NCI-H748 treated with DMSO at 0.1 percent for 48 hours (cell line): ENCODE data around the gene KAT6B.
"Not testable (repeated sequence)": the region's sequence is repeated elsewhere in the genome, so short reads cannot be mapped to it uniquely, and the experiment has no call there.

Experiments
- DNase-seq: peaks from one replicate; lab custom pipeline; 2025; lab: John Stamatoyannopoulos, UW

Gene KAT6B

DNA sequence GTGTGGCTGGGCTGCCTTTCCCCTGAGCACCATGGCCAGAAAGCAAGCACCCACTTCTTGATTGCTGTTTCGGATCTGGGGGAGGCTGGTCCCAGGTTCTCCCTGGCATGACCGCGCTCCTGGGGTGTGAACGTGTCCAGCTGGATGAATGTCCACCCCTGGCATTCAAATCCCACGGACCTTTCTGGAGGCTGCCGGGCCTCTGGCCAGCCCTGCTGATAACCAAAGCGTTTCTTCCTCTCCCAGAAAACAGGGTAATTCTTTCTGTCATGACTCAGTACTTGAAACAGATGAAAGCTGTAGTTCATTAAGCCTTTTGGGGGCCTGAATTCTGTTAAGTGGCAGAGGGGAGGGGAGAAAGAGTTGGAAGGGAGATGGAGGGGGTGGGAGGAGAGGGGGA is 211.9 kb downstream of the KAT6B start:
- no peak for DNase-seq

DNA sequence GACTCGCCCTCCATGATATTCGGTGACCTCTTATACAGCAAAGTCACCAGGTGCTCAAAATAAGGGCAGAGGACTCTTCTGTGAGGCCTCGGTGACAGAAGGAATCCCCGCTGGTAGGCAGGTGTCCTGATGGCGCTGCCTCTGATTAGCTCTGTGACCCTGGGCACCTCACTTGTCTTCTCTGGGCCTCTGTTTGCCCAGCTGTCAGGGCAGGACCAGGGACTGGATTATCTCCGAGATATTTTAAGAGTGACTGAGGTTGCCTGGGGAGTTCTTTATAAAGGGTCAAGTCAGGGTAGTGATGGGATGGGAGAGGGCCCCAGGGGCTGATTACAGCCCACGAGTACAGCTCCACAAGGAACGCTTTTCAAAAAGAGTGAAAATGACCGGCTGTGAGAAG is 214.2 kb downstream of the KAT6B start:
- peak; percentile 72 for DNase-seq

DNA sequence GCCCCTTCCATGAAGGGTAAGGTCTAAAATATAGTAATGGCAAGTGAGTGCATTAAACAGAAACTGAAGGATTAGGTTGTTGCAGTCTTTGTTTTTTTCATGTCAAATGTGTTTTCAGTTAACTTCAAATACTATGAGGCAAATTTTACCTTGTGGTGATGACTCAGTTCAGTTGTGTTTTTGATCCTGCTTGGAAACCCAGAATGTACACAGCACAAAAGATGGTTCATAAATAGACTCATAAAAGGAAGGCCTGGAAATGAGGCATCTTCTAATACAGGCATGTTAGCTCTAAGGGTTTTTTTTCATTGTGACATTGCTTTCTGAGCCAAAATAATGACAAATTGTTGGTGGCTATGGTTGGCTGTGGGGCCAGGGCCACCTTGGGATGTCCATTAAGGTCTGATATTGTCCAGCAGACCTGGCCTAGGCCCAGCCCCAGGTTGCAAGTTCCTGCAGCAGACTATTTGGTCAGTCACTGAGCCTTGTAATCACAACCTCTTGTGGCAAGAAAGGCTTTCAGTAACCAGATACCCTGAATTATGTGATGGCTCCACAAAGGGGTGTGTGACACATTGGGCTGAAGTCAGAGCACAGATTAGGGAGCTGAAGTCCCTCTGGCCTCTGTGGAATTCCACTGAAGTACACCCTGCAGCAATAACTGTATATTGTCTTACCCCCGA is 216.0 kb downstream of the KAT6B start:
- DNase-seq, result no peak

DNA sequence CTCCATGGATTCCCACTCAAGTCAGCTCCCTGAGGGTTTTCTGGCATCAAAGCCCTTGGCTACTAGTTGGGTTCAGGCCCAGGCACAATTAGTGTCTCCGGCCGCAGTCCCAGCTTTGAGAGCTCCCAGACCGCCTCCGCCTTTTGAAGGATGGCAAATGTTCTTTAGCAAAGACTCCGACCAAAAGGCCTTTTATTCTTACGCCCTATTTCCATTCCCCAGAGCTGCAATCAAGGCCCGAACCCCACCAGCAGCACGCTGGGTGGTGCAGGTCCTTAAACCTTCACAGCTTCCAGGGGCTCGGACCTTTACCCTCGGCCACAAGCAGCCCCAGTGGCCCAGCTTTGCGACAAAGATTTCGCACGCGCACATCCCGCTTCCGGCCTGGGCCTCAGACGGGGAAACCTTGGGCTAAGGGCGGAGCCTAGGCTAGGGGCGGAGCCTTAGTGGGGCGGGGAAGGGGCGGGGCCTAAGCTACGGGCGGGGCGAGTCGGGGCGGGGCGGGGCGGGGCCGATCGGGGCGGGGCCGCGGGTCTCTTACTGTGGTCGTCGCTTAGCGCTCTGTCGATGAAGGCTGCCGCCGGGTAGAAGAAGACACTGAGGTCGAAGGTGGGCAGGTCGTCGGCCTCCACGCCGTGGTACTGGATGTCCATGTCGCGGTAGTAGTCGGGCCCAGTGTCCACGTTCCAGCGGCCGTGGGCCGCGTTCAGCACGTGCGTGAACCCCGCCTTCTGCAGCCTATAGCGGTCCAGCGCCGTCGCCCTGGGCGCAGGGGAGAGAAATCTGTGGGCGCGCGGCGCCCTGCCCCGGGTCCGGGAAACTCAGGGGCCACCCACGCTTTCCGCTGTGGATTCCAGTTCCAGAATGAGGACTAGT is 217.1 kb downstream of the KAT6B start:
- no peak for DNase-seq

- no peak for DNase-seq
These were observed 222.3 kb downstream of the KAT6B start for GRCh38 chr10:75048669-75049098.

DNA sequence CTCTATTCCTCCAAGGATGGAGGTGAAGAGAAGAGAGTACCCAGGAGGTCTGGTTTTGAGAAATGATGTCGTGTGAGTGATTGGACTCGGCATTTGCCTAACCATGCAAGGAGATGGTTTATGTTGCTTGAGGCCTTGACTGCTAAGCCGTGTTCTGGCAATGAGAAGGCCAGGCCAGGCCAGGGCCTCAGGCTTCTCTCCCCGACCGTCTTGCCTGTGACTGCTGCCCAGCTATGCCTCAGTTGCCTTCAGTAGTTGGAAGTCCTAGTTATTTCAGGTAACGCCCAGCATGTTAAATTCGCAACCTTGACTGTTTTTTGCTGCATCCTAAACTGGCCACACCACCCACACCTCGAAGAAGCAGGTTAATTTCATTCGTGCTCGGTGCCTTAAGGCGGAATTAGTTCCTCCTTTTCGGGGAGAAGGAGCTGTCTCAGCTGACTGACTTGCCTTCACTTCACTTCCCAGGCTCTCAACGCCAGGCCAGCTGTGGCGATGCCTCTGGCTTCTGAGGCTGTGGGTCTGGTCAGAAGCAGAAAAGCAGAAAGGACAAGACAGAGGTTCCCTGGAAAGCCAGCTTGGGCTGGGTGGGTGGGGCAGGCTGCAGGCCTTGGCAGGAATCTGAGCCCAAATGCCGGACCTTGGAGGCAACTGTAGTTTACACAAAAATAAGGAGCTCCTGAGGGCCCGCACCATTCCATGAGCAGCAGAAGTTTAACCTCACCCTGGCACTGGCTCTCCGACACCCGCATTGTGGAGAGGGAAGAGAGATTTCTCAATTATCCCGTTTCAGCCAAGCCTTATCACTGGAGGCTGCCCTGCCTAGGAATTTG is 223.1 kb downstream of the KAT6B start:
- no peak for DNase-seq

- DNase-seq, result no peak
These were observed 223.9 kb downstream of the KAT6B start for GRCh38 chr10:75050149-75050919.

GRCh38 chr10:75051308-75051707 is 224.9 kb downstream of the KAT6B start:
- no peak for DNase-seq

DNA sequence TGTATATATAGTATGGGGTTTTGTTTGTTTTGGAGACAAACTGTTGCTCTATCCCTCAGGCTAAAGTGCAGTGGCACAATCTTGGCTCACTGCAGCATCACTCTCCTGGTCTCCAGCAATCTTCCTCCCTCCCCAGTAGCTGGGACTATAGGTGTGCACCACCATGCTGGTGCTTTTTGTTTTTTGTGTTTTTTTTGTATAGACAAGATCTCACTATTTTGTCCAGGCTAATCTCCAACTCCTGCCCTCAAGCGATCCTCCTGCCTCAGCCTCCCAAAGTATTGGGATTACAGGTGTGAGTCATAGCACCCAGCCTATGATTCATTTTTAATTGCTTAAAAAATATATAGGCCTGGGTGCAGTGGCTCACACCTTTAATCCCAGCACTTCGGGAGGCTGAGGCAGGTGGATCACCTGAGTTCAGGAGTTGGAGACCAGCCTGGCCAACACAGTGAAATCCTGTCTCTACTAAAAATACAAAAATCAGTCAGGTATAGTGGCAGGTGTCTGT is 229.6 kb downstream of the KAT6B start:
- DNase-seq, result not testable (repeated sequence)

DNA sequence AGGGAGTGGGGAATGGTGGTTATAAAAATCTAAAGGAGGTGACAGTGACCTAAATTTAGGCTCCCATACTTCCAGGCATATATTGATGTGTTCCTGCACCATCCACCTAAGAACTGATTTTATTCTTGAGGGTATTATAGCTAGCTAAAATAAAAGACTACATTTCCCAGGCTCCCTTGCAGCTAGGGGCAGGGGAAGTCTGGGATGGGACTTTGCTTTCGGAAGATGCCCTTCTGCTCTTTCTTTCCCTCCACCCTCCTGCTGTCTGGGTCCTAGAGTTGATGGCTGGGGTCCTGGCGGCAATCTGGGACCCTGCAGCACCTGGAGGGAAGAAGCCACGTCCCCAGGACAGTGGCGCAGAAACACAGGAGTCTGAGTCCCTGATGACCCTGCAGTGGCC is 231.3 kb downstream of the KAT6B start:
- no peak for DNase-seq

DNA sequence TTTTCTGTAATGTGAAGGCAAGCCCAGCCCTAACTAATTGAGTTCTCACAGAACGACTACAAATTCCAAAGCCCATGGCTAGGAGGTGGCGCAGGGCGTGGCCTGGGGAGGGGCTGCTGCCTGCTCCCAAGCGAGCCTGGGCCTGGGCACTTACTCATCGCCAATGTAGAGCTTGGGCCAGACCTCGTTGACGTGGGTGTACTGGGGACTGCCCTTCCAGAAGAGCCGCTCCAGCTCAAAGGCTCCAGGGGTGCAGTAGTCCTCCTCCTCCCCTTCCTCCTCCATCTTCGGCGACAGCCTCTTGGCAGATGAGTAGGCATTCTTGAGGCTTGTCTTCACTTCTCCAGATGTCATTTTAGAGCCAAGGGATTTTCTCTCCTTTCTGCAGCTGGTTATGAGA is 231.8 kb downstream of the KAT6B start:
- no peak for DNase-seq

DNA sequence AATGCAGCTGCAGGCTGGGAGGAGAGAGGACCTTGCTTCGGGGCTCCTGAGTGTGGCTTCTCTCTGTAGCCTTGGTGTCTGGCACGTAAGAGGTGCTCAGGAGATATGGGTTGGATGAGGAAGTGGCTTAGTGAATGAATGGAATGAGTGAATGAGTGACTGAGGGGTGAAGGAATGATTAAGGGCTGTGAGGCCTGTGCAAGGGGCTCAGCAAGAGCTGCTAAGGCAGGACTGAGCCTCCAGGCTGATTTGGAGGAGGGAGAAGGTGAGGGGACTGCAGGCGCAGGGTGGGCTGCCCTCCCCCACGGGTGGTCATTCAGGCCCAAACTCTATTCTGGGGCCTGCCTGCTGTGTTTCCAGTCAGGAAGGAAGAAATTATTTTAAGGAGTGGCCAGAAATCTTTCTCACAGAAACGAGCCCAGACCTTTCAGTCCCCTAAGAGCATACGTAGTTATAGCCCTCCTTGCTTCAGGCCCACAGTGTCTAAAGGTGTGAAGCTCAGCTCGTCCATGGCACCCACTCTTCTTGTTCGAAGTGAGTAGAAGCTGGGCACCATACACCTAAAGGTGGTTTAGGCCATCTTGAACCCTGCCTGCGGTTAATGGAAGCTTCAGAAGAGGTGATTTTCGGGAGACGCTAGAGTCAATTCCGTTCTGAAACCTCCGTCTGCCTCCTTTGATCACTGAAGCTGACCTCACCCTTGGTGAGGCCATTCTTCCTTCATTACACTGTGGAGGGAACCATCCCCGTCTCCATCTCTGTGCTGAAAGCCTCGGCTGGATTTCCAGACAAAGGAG is 235.5 kb downstream of the KAT6B start:
- no peak for DNase-seq

GRCh38 chr10:75062506-75063299 is 236.3 kb downstream of the KAT6B start:
- DNase-seq, result no peak

- DNase-seq, result no peak
These were observed 237.2 kb downstream of the KAT6B start for GRCh38 chr10:75063461-75064230.

GRCh38 chr10:75065076-75065475 is 238.7 kb downstream of the KAT6B start:
- DNase-seq, result no peak

DNA sequence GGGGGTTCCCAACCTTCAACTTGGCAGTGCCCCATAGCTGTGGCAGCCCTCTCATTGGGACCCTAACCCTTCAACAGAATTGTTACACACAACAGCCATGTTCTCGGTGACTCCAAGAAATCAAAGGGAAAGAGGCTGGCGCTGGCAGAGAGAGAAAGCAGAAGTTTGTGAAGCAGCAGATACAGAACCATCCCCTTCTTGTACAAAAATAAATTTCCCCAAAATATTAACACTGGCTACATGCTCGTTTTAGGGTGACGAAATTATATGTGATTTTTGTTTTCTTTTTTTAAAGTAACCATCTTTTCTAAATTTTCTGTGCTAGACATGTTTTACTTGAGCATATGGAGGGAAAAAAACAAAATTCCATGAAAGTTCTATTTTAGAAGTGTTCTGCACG is 239.9 kb downstream of the KAT6B start:
- DNase-seq, result no peak

DNA sequence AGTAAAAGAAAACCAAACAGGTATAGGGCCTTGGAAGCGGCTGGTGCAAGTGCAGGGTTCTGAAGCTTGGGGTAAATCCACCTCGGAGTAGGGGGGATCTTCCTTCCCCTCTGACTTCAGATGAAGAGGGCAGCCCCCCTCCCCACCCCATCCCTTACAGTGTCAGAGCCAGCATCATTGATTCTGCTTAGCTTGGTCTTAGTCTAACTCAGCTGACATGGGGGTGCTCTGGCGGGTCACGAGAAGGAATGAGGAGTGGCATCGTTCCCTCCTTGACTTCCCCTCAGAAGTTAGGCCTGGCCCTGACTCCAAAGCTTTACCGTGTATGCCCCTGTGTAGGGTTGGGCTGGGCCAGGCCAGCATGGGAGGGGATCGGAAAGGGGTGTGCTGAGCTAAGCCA is 240.9 kb downstream of the KAT6B start:
- DNase-seq, result no peak

DNA sequence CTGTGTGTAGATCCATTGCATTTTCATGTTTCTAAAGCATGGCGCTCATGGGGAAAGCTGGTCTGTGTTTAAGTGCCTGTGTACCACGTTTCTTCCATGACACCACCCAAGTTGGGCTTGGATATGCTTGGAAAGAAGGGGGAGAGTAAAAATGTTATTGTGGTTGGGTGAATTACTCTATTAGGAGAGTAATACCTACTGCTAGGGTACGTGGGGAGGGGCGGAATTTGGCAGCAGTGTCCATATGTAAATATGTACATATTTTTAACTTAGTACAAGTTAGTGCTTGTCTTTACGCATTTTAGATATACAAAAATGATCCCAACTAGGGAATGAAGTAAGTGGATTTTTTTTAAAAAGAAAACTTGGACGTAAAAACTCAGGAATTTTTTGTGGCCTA is 242.1 kb downstream of the KAT6B start:
- no peak for DNase-seq

- DNase-seq, result no peak
These were observed 244.1 kb downstream of the KAT6B start for GRCh38 chr10:75070476-75070875.
